Measurements from ENCODE around the gene SLC6A12. TPM values are rescaled to one million over a fixed set of nuclear protein-coding genes. Genes with fewer than 3 reads are reported as not detected.
A peak's percentile ranks its signal among the peaks of the same experiment; 100 is the strongest.
"Not testable (repeated sequence)": the region's sequence is repeated elsewhere in the genome, so short reads cannot be mapped to it uniquely, and the experiment has no call there.

SLC6A12 gene
- total RNA-seq, 2 donors from 2014 or later: 0.41 to 0.65 TPM

- DNase-seq: no peak
- no peak for ATAC-seq
- intact Hi-C loops (cut with DNase I): no loop called here
Observed at GRCh38 chr12:205026-205425, 8.9 kb downstream of the SLC6A12 start.

DNA sequence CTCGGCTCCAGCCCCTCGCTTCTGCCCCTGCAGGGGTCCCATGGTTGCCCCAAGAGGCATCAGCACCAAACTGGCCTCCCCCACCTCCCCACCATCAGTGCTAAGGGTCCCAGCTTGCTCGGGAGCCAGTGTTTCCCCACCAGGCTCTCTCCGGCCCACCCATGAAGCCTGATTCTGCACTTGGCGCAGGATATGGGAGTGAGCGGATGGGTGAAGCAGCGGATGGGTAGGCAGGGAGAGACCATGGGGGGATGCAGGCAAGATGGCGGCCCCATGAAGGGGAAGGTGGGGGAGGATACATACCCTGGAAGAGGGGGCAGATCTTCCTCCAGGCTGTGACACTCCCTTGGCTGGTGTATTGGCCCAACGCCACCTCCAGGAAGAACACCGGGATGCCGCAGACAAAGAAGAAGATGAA, 9.7 kb downstream of the SLC6A12 start:
- no peak for DNase-seq
- intact Hi-C loops (cut with DNase I): no loop called here
- ATAC-seq: no peak

GRCh38 chr12:203462-204260, 10.3 kb downstream of the SLC6A12 start:
- peak; percentile 44 for DNase-seq
- peak; percentile 80 for ATAC-seq
- intact Hi-C loops (cut with DNase I): no loop called here

DNA sequence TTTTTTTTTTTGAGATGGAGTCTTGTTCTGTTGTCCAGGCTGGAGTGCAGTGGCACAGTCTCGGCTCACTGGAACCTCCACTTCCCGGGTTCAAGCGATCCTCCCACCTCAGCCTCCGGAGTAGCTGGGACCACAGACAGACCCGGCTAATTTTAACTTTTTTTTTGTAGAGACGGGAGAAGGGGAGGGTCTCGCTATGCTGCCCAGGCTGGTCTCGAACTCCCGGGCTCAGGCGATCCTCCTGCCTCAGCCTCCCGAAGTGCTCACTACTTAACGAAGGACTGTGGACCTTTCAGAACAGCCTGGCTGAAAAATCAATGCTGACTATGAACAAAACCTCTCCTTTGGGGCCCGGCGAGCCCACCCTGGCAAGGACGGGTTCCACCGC, 10.9 kb downstream of the SLC6A12 start:
- no peak for ATAC-seq
- no peak for DNase-seq
- intact Hi-C loops (cut with DNase I): no loop called here

DNA sequence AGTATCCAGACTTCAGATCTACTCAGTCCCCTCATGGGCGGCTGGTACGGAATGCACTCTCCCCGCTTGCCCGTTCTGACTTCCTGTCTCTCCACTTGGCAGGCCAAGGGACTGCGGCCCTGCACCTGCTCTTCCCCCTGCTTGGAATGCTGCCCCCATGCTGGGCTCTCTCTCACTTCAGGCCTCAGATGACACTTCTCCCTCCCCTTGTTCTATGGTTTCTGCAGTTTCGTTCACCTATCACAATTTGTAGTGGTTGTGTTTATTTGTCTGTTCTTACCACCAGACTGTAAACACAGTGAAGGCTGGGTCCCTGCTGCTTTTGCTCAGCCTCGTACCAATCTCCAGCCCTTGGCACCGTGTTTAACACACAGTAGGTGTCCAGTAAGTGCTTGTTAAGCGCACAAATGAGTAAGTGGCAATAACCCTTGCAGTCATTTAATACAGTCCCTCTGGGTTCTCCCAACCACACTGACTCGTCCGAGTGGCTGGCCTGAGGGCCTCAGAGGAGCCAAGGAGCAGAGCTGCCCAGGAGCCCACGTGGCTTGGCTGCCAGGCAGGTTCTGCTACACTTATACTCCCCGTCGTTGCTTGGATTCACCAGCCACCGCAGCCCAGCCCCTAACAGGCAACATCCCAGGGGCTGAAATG, 11.8 kb downstream of the SLC6A12 start:
- no peak for ATAC-seq
- DNase-seq: no peak
- intact Hi-C loops (cut with DNase I): no loop called here

GRCh38 chr12:201361-201760, 12.6 kb downstream of the SLC6A12 start:
- ATAC-seq (no peak), DNase-seq (no peak)
- intact Hi-C loops (cut with DNase I): no loop called here

DNA sequence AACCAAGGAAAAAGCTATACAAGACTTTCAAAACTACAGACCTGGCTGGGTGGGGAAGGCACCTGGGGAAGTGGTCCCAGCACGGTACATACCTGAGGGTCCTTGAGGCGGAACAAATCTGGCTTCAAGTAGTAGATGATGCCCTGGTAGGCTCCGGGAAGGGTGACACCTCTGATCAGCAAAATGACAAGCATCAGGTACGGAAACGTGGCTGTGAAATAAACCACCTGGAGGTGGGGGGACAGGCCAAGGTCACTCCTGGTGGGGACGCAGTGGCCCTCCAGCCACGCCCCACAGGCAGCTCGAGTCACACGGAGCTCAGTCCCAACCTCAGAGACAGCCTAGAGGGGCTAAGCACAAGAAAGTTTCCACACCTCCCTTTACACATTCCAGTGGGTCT, 15.3 kb downstream of the SLC6A12 start:
- DNase-seq (no peak), ATAC-seq (no peak)
- intact Hi-C loops (cut with DNase I): no loop called here

- intact Hi-C loops (cut with DNase I): no loop called here
- ATAC-seq: no peak
- DNase-seq: no peak
Observed at GRCh38 chr12:197911-198695, 15.9 kb downstream of the SLC6A12 start.

DNA sequence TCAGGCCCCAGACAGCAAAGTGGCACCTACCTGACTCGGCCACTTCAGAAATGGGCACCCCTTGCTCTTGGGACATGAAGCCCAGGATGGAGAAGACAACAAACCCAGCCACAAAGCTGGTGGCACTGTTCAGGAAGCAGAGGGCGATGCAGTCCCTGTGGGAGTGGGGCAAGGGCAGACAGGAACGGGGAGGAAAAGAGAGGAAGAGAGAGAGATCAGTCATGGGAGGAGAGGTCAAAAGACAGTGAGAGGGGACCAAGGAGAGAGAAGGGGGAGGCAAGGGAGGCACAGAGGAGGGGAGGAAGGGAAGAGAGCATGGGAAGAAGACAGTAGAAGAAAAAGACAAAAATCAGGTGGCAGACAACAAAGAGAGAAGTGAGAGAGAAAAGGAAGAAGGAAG, 16.6 kb downstream of the SLC6A12 start:
- ATAC-seq: no peak
- DNase-seq: no peak
- intact Hi-C loops (cut with DNase I): no loop called here

DNA sequence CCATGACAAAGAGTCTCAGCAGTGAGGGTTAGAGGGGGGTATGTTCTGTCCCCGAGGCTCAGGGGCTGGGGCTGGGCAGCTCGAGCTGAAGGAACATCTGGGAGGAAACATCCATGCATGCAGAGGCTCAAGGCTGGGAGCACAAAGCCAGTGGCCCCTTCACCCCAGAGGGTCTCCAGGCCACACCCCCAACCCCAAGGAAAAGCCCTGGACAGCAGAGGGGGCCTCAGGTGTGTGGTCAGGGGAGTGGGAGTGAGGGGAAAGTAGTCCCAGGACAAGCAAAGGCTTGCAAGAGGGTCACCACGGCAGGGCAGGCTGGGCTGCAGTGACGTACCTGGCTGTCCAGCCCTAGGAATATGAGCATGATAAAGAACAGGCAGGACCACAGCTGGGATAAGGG, 17.5 kb downstream of the SLC6A12 start:
- ATAC-seq (no peak), DNase-seq (no peak)
- intact Hi-C loops (cut with DNase I): no loop called here

DNA sequence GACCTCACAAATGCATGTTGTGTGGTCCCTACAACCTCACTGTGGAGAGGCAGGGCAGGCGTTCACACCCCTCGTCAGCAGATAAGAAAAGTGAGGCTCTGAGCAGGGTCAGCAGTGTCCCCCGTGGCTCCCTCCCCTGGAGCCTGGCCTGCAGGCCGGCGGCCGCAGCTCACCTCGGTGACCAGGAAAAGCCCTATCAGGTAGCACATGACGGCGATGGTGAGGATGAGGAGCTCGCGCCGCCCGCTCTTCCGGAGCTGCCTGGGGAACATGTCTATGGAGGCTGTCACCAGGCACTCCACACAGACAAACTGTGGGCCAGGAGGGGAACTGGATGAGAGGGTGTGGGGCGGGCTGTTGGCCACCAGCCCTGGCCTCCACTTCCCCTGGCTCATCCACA, 18.0 kb downstream of the SLC6A12 start:
- ATAC-seq (no peak), DNase-seq (no peak)
- intact Hi-C loops (cut with DNase I): no loop called here

DNA sequence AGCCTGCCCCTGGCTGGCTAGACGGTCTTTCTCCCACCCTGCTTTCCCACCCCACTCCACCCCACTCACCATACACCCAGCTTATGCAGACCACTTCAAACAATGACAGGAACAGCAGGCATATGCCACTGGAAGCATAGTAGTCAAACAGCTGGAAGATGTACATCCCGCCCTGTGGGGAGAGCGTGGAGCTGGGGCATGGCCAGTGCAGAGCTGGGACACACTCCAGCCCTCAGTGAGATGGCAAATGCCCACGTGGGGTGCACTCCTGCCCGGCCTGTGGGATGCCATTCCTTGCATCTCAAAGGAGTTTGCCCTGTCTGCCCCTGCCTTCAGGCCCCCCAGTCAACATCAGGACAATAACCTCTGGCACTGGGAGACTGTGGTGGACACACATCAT, 18.8 kb downstream of the SLC6A12 start:
- ATAC-seq: no peak
- intact Hi-C loops (cut with DNase I): no loop called here
- no peak for DNase-seq

DNA sequence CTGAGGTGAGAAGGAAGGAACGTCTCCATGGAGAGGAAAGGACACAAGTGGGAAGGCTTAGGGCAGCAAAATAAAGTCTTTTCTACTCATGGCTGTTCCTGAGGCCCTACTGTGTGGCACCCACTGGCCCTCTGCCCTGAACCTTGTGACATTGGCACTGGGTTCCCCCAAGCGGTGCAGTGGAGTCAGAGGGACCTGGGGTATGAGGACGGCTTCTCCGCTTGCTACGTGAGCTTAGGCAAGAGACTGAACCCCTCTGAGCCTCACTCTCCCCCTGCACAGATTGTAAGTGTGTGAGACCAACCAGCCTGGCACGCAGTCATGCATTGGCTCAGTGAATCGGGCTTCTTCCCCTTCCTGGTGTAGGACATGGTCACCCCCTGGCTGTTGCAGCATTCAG, 19.7 kb downstream of the SLC6A12 start:
- intact Hi-C loops (cut with DNase I): no loop called here
- no peak for ATAC-seq
- DNase-seq: no peak

DNA sequence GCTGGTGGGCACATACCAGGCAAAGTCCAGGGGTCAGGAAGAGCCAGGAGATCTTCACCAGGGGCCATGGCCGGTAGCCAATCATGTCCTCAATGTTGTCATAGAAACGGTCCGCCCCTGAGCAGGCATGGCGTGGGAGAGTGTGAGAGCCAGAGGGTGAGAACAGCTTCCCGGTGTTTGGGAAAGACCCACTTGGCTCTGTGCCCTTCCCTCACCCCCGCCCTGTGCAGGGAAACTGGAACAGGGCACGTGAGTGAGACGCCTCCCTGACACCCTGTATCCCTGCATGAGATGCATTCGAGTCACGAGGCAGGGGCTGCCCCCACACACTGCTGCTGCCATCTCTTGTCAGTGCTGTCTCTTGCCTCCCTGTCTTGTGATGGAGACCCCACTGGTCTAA, 20.7 kb downstream of the SLC6A12 start:
- ATAC-seq (no peak), DNase-seq (no peak)
- intact Hi-C loops (cut with DNase I): no loop called here

DNA sequence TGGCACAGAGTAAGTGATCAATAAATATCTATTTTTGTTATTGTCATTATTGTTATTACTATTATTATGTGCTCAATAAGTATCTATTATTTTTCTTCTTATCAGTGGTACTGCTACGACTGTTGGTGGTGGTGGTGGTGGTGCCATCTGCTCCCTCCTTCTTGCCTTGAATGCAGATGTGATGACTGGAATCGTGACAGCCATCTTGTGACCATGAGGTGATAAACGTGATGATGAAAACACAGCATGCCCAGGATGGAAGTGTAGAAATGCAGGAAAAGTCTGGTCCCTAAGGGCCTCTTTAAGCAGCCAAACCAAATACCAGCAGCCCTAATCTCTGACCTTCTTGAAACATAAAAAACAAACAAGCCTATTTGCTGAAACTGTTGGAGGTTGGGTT, 22.4 kb downstream of the SLC6A12 start:
- DNase-seq: no peak
- ATAC-seq: no peak
- intact Hi-C loops (cut with DNase I): no loop called here

- DNase-seq (no peak), ATAC-seq (no peak)
- intact Hi-C loops (cut with DNase I): no loop called here
Observed at GRCh38 chr12:190881-191280, 23.1 kb downstream of the SLC6A12 start.

GRCh38 chr12:189622-189962, 24.4 kb downstream of the SLC6A12 start:
- DNase-seq (no peak), ATAC-seq (no peak)
- intact Hi-C loops (cut with DNase I): no loop called here

- intact Hi-C loops (cut with DNase I): no loop called here
- DNase-seq (peak; percentile 50), ATAC-seq (peak; percentile 90 to 97)
Observed at GRCh38 chr12:188910-189621, 24.9 kb downstream of the SLC6A12 start.

- intact Hi-C loops (cut with DNase I); DNase-seq: not testable (repeated sequence)
- ATAC-seq: peak; percentile 12 to 20
Observed at GRCh38 chr12:187986-188909, 25.7 kb downstream of the SLC6A12 start.

Data from left cardiac atrium (tissue), 4 donors.